Mesendoderm (in vitro differentiated cells): ENCODE data around the gene ERICH6B.

ENCODE experiments used
- DNase-seq: peaks from one replicate; pipeline ENCODE4 v3.0.0; 2013
- H2AK5ac ChIP-seq: 2 replicates; pipeline ENCODE4 v1.6.1; 2013; ENCODE audit warnings: low read length, inconsistent platforms
- H2BK120ac ChIP-seq: 2 replicates; pipeline ENCODE4 v1.6.1; 2013; ENCODE audit warnings: low read depth, mild to moderate bottlenecking, low read length, moderate library complexity, mixed read lengths
- H2BK15ac ChIP-seq: replicated peaks from 2 replicates; pipeline ENCODE4 v1.6.1; 2013; ENCODE audit warnings: low read depth, mild to moderate bottlenecking, moderate library complexity
- H2BK5ac ChIP-seq: 2 replicates; pipeline ENCODE4 v1.6.1; 2013; ENCODE audit warnings: low read length, inconsistent platforms
- H3K18ac ChIP-seq: 2 replicates; pipeline ENCODE4 v1.6.1; 2013; ENCODE audit warnings: mild to moderate bottlenecking, low read length, mixed read lengths
- H3K23ac ChIP-seq: one replicate; pipeline ENCODE4 v1.6.1; 2013; ENCODE audit warnings: low read length
- H3K27ac ChIP-seq: 2 replicates; pipeline ENCODE4 v1.5.1; 2013; ENCODE audit warnings: low read depth, mild to moderate bottlenecking, inconsistent platforms, low read length, moderate library complexity
- H3K27me3 ChIP-seq: 2 replicates; pipeline ENCODE4 v1.6.1; 2013; ENCODE audit warnings: low read length, control low read depth, mild to moderate bottlenecking, inconsistent platforms; ENCODE audit not compliant: insufficient read depth, poor library complexity
- H3K36me3 ChIP-seq: 2 replicates; pipeline ENCODE4 v1.6.1; 2013; ENCODE audit warnings: low read length, inconsistent platforms; ENCODE audit not compliant: control insufficient read depth, insufficient read depth
- H3K4ac ChIP-seq: one replicate; pipeline ENCODE4 v1.6.1; 2013; ENCODE audit warnings: low read depth, mild to moderate bottlenecking, low read length, moderate library complexity
- H3K4me1 ChIP-seq: 2 replicates; pipeline ENCODE4 v1.6.1; 2013; ENCODE audit warnings: low read depth, low read length, inconsistent platforms; ENCODE audit not compliant: control insufficient read depth
- H3K4me2 ChIP-seq: 2 replicates; pipeline ENCODE4 v1.6.1; 2013; ENCODE audit warnings: low read length
- H3K4me3 ChIP-seq: 2 replicates; pipeline ENCODE4 v1.5.1; 2013; ENCODE audit warnings: mild to moderate bottlenecking, low read length
- H3K56ac ChIP-seq: one replicate; pipeline ENCODE4 v1.6.1; 2013; ENCODE audit warnings: low read length
- H3K79me1 ChIP-seq: 2 replicates; pipeline ENCODE4 v1.6.1; 2013; ENCODE audit warnings: low read length, inconsistent platforms
- H3K79me2 ChIP-seq: 2 replicates; pipeline ENCODE4 v1.6.1; 2013; ENCODE audit warnings: mild to moderate bottlenecking, low read length; ENCODE audit not compliant: control insufficient read depth, insufficient read depth
- H3K9ac ChIP-seq: 2 replicates; pipeline ENCODE4 v1.6.1; 2013; ENCODE audit warnings: low read length, inconsistent platforms
- H4K5ac ChIP-seq: one replicate; pipeline ENCODE4 v1.6.1; 2013; ENCODE audit warnings: low read length
- H4K8ac ChIP-seq: one replicate; pipeline ENCODE4 v1.6.1; 2013; ENCODE audit warnings: low read depth, mild to moderate bottlenecking, control low read depth, low read length, moderate library complexity
- WGBS: extraction: QIAGEN DNeasy Blood & Tissue Kit; methylation state at CpG from one replicate; pipeline ENCODE4 v1.1.7; 2013; ENCODE audit warnings: low lambda C conversion rate, missing lambda C conversion rate; ENCODE audit not compliant: insufficient coverage; ENCODE audit errors: extremely low coverage; 5-methylcytosine and 5-hydroxymethylcytosine counted together

The ERICH6B gene

DNA sequence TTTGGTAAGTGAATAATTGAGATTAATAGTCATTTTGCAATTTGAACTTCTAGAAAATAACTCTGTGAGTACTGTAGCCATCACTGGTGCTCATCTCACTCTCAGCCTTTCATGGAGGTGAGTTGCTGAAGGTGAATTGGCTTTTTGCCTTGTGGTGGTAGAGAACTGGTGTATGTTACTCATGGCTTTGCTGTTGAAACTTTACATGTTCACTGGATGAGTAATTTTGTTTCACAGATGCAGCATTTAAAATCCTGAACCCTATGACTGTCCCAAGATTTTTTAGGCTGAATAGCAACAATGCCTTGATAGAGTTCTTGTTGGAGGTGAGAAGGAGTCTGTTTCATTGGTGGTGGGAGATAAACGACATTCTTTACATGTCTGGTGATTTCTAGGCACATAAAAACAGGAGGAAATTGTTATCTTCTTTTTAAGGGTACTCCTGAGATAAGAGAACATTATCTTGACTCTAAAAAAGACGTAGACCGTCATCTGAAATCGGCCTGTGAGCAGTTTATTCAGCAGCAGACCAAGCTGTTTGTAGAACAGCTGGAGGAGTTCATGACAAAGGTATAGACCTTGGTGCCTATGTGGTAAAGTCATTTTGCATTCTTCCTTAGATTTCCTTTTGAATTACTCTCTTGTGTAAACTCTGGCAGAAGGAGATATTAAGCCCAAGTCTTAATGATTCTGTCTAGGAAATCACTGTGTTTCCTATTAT is 96.9 kb downstream of the ERICH6B start:
- no peaks in the 10 kb centered on the region for H3K4me1 ChIP-seq
- no peaks in the 10 kb centered on the region for H3K79me1 ChIP-seq
- no peak overlapping the region for H3K18ac ChIP-seq
- no peaks in the 10 kb centered on the region for H3K79me2 ChIP-seq
- H3K56ac ChIP-seq: no peak overlapping the region
- H2BK5ac ChIP-seq: no peak overlapping the region
- no peak overlapping the region for H2BK120ac ChIP-seq
- H3K4me2 ChIP-seq: no peak overlapping the region
- H3K36me3 ChIP-seq: no peaks in the 10 kb centered on the region
- no peak overlapping the region for H2BK15ac ChIP-seq
- H3K27ac ChIP-seq: peak overlapping the region; percentile 66
- H2AK5ac ChIP-seq: no peak overlapping the region
- no CpG with 5 or more reads among the region's 4 CpGs for WGBS
- H3K23ac ChIP-seq: no peak overlapping the region
- no peak overlapping the region for H4K5ac ChIP-seq
- H3K9ac ChIP-seq: no peak overlapping the region
- H3K4me3 ChIP-seq: no peak overlapping the region
- H4K8ac ChIP-seq: no peak overlapping the region
- no peak overlapping the region for H3K4ac ChIP-seq
- H3K27me3 ChIP-seq: no peaks in the 10 kb centered on the region
- peak; percentile 81 for DNase-seq

DNA sequence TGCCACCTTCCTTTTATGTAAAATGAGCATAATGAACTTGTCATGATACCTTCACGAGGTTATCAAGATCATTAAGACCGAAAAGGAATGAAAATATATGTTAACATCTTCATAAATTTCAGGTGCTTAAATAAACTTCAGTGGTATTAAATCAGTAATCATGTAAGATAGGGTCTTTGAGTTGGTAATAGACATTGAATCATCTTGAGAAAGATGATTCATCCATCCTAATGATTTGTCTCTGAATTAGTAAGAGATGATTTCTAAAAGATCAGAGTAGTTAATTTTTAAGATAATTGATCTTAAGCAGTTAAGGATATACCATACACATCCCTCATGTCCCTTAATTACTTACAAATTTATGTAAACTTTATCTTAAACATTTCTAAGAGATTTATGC is 98.8 kb downstream of the ERICH6B start:
- Histone ChIP-seq H2AK5ac (no peak overlapping the region), H4K8ac (no peak overlapping the region), H2BK120ac (no peak overlapping the region), H3K4me2 (no peak overlapping the region), H3K79me1 (no peaks in the 10 kb centered on the region), H3K79me2 (no peaks in the 10 kb centered on the region), H3K4ac (no peak overlapping the region), H2BK15ac (no peak overlapping the region), H4K5ac (no peak overlapping the region), H3K4me3 (no peak overlapping the region), H3K56ac (no peak overlapping the region), H3K27me3 (no peaks in the 10 kb centered on the region), H3K36me3 (no peaks in the 10 kb centered on the region), H3K18ac (no peak overlapping the region), H3K27ac (no peak overlapping the region), H2BK5ac (no peak overlapping the region), H3K9ac (no peak overlapping the region), H3K4me1 (no peaks in the 10 kb centered on the region), H3K23ac (no peak overlapping the region)
- DNase-seq: no peak
- no CpG with 5 or more reads among the region's 2 CpGs for WGBS

DNA sequence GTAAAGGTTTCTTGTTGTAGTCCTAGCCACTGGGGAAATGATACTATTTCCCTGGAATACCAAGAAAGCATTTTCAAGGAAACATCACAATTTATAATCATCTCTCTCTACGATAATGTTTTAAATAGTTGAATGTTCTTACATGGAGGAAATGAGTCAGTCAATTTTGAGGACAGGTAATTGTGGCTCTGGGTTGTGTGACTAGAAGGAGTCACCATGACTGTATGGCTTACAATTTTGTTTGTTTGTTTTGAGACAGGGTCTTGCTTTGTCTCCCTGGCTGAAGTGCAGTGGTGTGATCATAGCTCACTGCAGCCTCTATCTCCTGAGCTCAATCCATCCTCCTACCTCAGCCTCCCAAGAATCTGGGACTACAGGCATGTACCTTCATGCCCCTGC is 103.4 kb downstream of the ERICH6B start:
- H3K9ac ChIP-seq: no peak overlapping the region
- H3K4me2 ChIP-seq: no peak overlapping the region
- H2AK5ac ChIP-seq: no peak overlapping the region
- no peak for DNase-seq
- no peak overlapping the region for H2BK5ac ChIP-seq
- no peaks in the 10 kb centered on the region for H3K79me2 ChIP-seq
- H4K8ac ChIP-seq: no peak overlapping the region
- no peak overlapping the region for H3K27ac ChIP-seq
- H2BK15ac ChIP-seq: no peak overlapping the region
- no peaks in the 10 kb centered on the region for H3K36me3 ChIP-seq
- no peaks in the 10 kb centered on the region for H3K79me1 ChIP-seq
- WGBS: no CpG with 5 or more reads among the region's 1 CpG
- H3K4ac ChIP-seq: no peak overlapping the region
- H3K4me3 ChIP-seq: no peak overlapping the region
- no peaks in the 10 kb centered on the region for H3K4me1 ChIP-seq
- H4K5ac ChIP-seq: no peak overlapping the region
- H2BK120ac ChIP-seq: no peak overlapping the region
- no peak overlapping the region for H3K56ac ChIP-seq
- H3K18ac ChIP-seq: no peak overlapping the region
- no peaks in the 10 kb centered on the region for H3K27me3 ChIP-seq
- no peak overlapping the region for H3K23ac ChIP-seq

DNA sequence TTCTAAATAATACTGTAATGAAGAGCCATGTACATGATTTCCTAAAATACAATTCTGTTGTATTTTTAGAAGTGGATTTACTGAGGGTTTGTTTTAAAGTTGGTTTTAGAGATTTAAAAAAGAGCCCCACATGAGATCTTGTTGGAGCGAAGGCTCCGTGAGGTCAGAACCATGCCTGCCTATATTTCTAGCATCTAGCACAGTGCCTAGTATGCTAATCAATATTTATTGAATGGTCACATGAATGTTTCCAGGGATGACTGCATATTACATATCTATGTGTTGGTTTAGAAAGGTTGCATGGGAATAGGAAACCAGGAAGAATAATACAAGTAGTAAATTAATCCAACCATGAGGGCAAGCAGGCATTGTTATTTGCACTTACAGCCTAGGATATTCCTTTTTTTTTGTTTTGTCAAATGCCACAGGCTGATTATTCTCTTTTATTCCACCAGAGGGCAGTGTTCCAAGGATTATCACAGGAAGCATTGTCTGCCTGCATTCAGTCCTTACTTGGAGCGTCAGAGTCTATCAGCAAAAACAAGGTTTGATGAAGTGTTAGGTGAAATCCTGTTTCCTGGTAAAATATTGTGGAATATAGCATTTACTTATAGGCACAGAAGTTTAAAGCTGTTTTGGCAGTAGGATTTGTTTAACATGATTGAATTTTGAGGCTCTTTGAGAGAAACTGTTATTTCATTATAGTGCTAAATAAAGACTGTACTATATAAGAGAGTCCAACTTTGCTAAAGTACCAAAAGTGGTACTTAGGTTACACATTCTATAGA is 104.0 kb downstream of the ERICH6B start:
- Histone ChIP-seq H2BK15ac (no peak overlapping the region), H2BK120ac (no peak overlapping the region), H3K4ac (no peak overlapping the region), H4K8ac (no peak overlapping the region), H3K4me2 (no peak overlapping the region), H4K5ac (no peak overlapping the region), H3K4me3 (no peak overlapping the region), H3K27me3 (no peaks in the 10 kb centered on the region), H3K23ac (no peak overlapping the region), H3K4me1 (no peaks in the 10 kb centered on the region), H3K18ac (no peak overlapping the region), H3K56ac (no peak overlapping the region), H3K79me1 (no peaks in the 10 kb centered on the region), H2AK5ac (no peak overlapping the region), H3K27ac (no peak overlapping the region), H2BK5ac (no peak overlapping the region), H3K36me3 (no peaks in the 10 kb centered on the region), H3K9ac (no peak overlapping the region), H3K79me2 (no peaks in the 10 kb centered on the region)
- DNase-seq: peak; percentile 85
- WGBS: no CpG with 5 or more reads among the region's 3 CpGs

DNA sequence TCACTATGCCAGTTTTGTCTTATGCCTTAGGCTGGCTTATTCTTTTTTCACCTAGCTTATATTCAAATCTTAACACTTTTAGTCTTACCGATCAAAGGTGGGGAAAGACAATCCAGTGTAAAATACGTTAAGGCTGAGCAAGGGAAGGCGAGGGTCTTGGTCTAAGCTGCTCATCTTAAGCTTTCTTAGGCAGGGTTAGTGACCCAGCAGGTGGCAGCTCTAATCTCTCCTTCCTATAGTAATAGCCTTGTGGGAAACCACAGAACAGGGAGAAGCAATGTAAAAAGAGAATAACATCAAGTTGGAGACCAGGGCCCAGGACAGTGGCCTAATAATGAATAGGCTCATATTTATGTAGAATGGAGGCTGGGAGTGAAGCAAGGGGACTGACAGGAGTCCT is 104.9 kb downstream of the ERICH6B start:
- WGBS: no CpG with 5 or more reads among the region's 3 CpGs
- no peak overlapping the region for H3K23ac ChIP-seq
- DNase-seq: peak; percentile 70

More for the DNA sequence above, 104.9 kb downstream of the ERICH6B start:
- Histone ChIP-seq H3K79me1 (no peaks in the 10 kb centered on the region), H3K4me3 (no peak overlapping the region), H2BK15ac (no peak overlapping the region), H2BK120ac (no peak overlapping the region), H3K56ac (no peak overlapping the region), H3K36me3 (no peaks in the 10 kb centered on the region), H2BK5ac (no peak overlapping the region), H3K4ac (no peak overlapping the region), H3K27me3 (no peaks in the 10 kb centered on the region), H2AK5ac (no peak overlapping the region), H3K4me1 (no peaks in the 10 kb centered on the region), H3K79me2 (no peaks in the 10 kb centered on the region), H4K5ac (no peak overlapping the region), H3K4me2 (no peak overlapping the region), H3K27ac (no peak overlapping the region), H4K8ac (no peak overlapping the region), H3K18ac (no peak overlapping the region), H3K9ac (no peak overlapping the region)
